Panc1 (cell line): ENCODE data around the gene CLCN6. TPM values are rescaled to one million over a fixed set of nuclear protein-coding genes. Genes with fewer than 3 reads are reported as not detected.

Experiments
- ATAC-seq: fragments of 200-7000 bp; cut with Tn5 transposase; 2 replicates; pipeline ENCODE4 v1.9.1; 2020; ENCODE audit warnings: mild to moderate bottlenecking, moderate library complexity
- BruUV-seq: library from RNA; stranded (reverse); fragments of 400-500 nt; replicated peaks from 2 replicates; lab custom pipeline; 2021; lab: Mats Ljungman, UMichigan
- CTCF ChIA-PET: fragments of 300-600 bp; sonication (Branson Sonifier 250); formaldehyde crosslinking; loops from one replicate; lab custom pipeline; 2022; ENCODE audit warnings: antibody characterized with exemption; lab: Charles Lee
- POLR2A ChIA-PET: fragments of 300-600 bp; sonication (Branson Sonifier 250); formaldehyde crosslinking; loops from one replicate; lab custom pipeline; 2022; ENCODE audit warnings: antibody characterized with exemption; lab: Charles Lee
- DNase-seq: peaks from one replicate; pipeline ENCODE4 v3.0.0-alpha.2; 2010; ENCODE audit warnings: low read depth, low spot score
- H3K27ac ChIP-seq: 2 replicates; pipeline ENCODE4 v1.5.1; 2011; ENCODE audit warnings: mild to moderate bottlenecking, low read length, inconsistent platforms
- H3K27me3 ChIP-seq: fragments of 200-500 bp; sonication (Bioruptor generic); 2 replicates; pipeline ENCODE4 v1.6.0; 2014; ENCODE audit warnings: low read length, inconsistent platforms; ENCODE audit not compliant: control insufficient read depth, insufficient read depth
- H3K36me3 ChIP-seq: fragments of 200-500 bp; sonication (Bioruptor generic); 2 replicates; pipeline ENCODE4 v1.5.1; 2014; ENCODE audit warnings: inconsistent platforms, mild to moderate bottlenecking, low read length, moderate library complexity; ENCODE audit not compliant: control insufficient read depth, insufficient read depth
- H3K4me1 ChIP-seq: 2 replicates; pipeline ENCODE4 v1.5.1; 2011; ENCODE audit warnings: inconsistent platforms, mild to moderate bottlenecking, low read length, moderate library complexity; ENCODE audit not compliant: control insufficient read depth, insufficient read depth
- H3K4me3 ChIP-seq, 2 experiments: 2 replicates each; pipeline ENCODE4 v1.5.1; 2011 to 2012; ENCODE audit warnings: low read depth in 2 of 2, low read length in 2 of 2, mild to moderate bottlenecking in 2 of 2, inconsistent platforms in 1 of 2, moderate library complexity in 1 of 2
- H3K9me3 ChIP-seq: fragments of 200-500 bp; sonication (Bioruptor generic); 2 replicates; pipeline ENCODE4 v1.5.1; 2014; ENCODE audit warnings: low read depth, mild to moderate bottlenecking, inconsistent platforms, low read length, moderate library complexity; ENCODE audit not compliant: control insufficient read depth, insufficient read depth
- CTCF ChIP-seq: fragments of 450-650 bp; IDR thresholded peaks from 2 replicates; pipeline ENCODE4 v1.5.1; 2017; ENCODE audit warnings: mild to moderate bottlenecking
- POLR2AphosphoS5 ChIP-seq: IDR thresholded peaks from 2 replicates; pipeline ENCODE4 v1.6.1; 2012; ENCODE audit warnings: mild to moderate bottlenecking, low read depth, low read length, moderate library complexity
- REST ChIP-seq, 2 experiments: IDR thresholded peaks; 2 replicates each; pipeline ENCODE4 v1.6.1; 2011 to 2012; ENCODE audit warnings: low read depth in 2 of 2, control low read depth in 1 of 2, low read length in 1 of 2, mild to moderate bottlenecking in 1 of 2, moderate library complexity in 1 of 2; ENCODE audit not compliant: insufficient read depth in 1 of 2
- SIN3A ChIP-seq: IDR thresholded peaks from 2 replicates; pipeline ENCODE4 v1.6.1; 2012; ENCODE audit warnings: low read depth, mild to moderate bottlenecking, low read length, moderate library complexity, borderline replicate concordance; ENCODE audit not compliant: insufficient read depth
- TCF7L2 ChIP-seq: IDR thresholded peaks from 2 replicates; pipeline ENCODE4 v1.6.1; 2011; ENCODE audit warnings: mild to moderate bottlenecking, low read depth, low read length, inconsistent platforms
- in situ Hi-C: cut with HindIII; loops from 2 replicates; pipeline ENCODE4 v1.10.0; 2016; ENCODE audit warnings: low sequenced_read_pairs, low pct_unique_long_range_greater_than_20kb
- intact Hi-C: fragments of 100-400 bp; cut with micrococcal nuclease; formaldehyde crosslinking; loops from one replicate; pipeline ENCODE4 v1.10.0; 2022; ENCODE audit not compliant: unreplicated experiment
- total RNA-seq: library from RNA; stranded (reverse); gene quantifications from one replicate; pipeline ENCODE4 v1.2.1, GENCODE V29; 2021; ENCODE audit not compliant: unreplicated experiment

Gene CLCN6
- total RNA-seq, 1 experiment from 2014 or later, result 23.6 TPM

- CTCF ChIA-PET, result no interaction called here
- no peak overlapping the region for H3K27ac ChIP-seq
- no peaks in the 10 kb centered on the region for H3K36me3 ChIP-seq
- intact Hi-C loops, result no loop called here
- DNase-seq (no peak), ATAC-seq (no peak)
- no peak for TF ChIP-seq CTCF
- TF ChIP-seq POLR2AphosphoS5, result no peak
- no peak for TF ChIP-seq TCF7L2
- no peak for TF ChIP-seq SIN3A
- no TSS peak for BruUV-seq
- H3K4me3 ChIP-seq, result no peak overlapping the region
- POLR2A ChIA-PET, result interaction anchor here (0.6 kb wide), 1 partner anchor 150 kb away, joined by 5 read pairs; no protein-coding TSS in a partner anchor
- H3K9me3 ChIP-seq, result no peaks in the 10 kb centered on the region
- peaks cover 6% of the 10 kb centered on the region; the same call in 1 of the 2 replicates for H3K4me1 ChIP-seq
- in situ Hi-C loops, result no loop called here
- H3K27me3 ChIP-seq, result peaks cover 34% of the 10 kb centered on the region
Measured at GRCh38 chr1:11860083-11860482, 54.1 kb downstream of the CLCN6 start.

GRCh38 chr1:11860587-11860986 lies 54.6 kb downstream of the CLCN6 start:
- ChIA-PET CTCF (interaction anchor here (0.6 kb wide), 1 partner anchor 275 kb away, joined by 3 read pairs; no protein-coding TSS in a partner anchor), POLR2A (no interaction called here)
- no peak for TF ChIP-seq REST (IDR thresholded peaks at IDR 0.05; ENCODE audit: insufficient read depth in 1 of 2, low read depth in 2 of 2, low read length in 1 of 2)
- no peak for TF ChIP-seq TCF7L2
- Histone ChIP-seq H3K27ac (no peak overlapping the region), H3K4me3 (no peak overlapping the region), H3K4me1 (peaks cover 6% of the 10 kb centered on the region; the same call in 1 of the 2 replicates), H3K9me3 (no peaks in the 10 kb centered on the region), H3K27me3 (peaks cover 34% of the 10 kb centered on the region), H3K36me3 (no peaks in the 10 kb centered on the region)
- ATAC-seq, result no peak
- no TSS peak for BruUV-seq
- intact Hi-C loops, result no loop called here
- DNase-seq, result no peak
- in situ Hi-C loops, result no loop called here

GRCh38 chr1:11862890-11863289 lies 56.9 kb downstream of the CLCN6 start:
- no peaks in the 10 kb centered on the region for H3K36me3 ChIP-seq
- ChIA-PET CTCF (interaction anchor here (1.1 kb wide), 1 partner anchor 25 kb away, joined by 3 read pairs; no protein-coding TSS in a partner anchor), POLR2A (interaction anchor here (0.7 kb wide), 1 partner anchor 47 kb away, joined by 5 read pairs; no protein-coding TSS in a partner anchor)
- TF ChIP-seq REST (IDR thresholded peaks at IDR 0.05; ENCODE audit: insufficient read depth in 1 of 2, low read depth in 2 of 2, low read length in 1 of 2) (no peak), CTCF (no peak), TCF7L2 (no peak), SIN3A (no peak), POLR2AphosphoS5 (no peak)
- no peak overlapping the region for H3K4me3 ChIP-seq
- H3K9me3 ChIP-seq, result no peaks in the 10 kb centered on the region
- in situ Hi-C loops (no loop called here), intact Hi-C loops (no loop called here)
- no TSS peak for BruUV-seq
- ATAC-seq, result no peak
- peaks cover 29% of the 10 kb centered on the region for H3K27me3 ChIP-seq
- no peak overlapping the region for H3K27ac ChIP-seq
- peaks cover 6% of the 10 kb centered on the region; the same call in 1 of the 2 replicates for H3K4me1 ChIP-seq
- no peak for DNase-seq
